ENCODE results near the gene HRG. TPM values are rescaled to one million over a fixed set of nuclear protein-coding genes. Genes with fewer than 3 reads are reported as not detected.

HRG gene
- total RNA-seq, 1 donor from 2014 or later, result not detected

DNA sequence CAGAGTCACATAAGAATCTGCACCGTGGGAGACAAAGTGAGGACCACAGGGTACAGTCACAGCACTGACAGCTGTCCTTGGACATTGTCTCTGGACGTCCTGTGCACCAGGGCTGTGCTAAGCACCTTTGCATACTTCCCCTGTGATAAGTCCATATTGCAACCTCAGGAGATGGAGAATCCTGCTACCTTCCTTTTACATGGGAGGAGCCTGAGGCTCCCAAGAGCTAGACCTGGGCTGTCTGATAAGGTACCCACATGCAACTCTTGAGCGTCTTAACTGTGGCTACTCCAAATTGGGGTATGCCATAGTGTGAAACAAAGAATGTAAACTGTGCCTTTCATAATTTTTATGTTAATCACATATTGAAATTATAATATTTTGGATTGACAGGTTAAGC lies 28.1 kb upstream of the HRG start:
- TF ChIP-seq CTCF (conservative IDR thresholded peaks at IDR 0.05; ENCODE audit: low read depth, low read length), result no peak
- no peak overlapping the region for H3K4me3 ChIP-seq (ENCODE audit: low read depth, low read length)
- DNase-seq (ENCODE audit: low read depth), result no peak

- no peak for TF ChIP-seq CTCF (conservative IDR thresholded peaks at IDR 0.05; ENCODE audit: low read depth, low read length)
- DNase-seq (ENCODE audit: low read depth), result no peak
- no peak overlapping the region for H3K4me3 ChIP-seq (ENCODE audit: low read depth, low read length)
Observed at GRCh38 chr3:186638259-186638658, 27.6 kb upstream of the HRG start.

DNA sequence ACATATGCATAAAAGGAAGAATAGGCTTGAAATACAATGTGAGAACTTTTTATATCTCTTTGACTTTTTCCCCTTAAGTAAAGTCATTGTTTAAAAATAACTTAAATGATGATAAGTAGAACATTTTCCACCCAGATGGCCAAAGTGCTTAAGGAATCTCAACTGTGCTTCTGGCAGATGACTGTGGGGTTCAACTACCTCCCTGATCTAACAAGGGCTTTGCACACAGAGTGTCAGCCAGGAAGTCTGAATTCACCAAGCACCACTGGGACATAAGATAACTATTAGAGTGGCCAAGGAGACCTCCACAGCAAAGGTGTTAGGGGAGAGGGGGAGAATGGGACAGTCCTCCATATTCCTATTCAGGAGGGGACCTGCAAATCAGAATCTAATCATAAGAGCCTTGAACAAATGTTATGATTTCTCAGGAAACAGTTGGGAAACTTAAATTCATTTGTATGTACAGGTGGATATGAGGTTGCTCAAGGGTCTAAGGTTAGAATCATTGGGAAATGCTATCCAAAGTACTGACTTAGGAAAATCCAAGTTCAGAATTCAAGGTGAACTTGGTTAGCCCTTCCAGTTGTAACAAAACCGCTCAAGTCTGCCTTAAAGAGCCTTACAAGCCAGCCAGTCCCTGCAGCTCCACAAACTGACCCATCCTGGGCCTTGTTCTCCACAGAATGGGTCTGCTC lies 25.9 kb upstream of the HRG start, which contains the start of gene FETUB:
FETUB (plus strand) TSS at position 622 of the 695 bp plus-strand sequence; CDS start at position 684, 62 bp downstream.
- DNase-seq (ENCODE audit: low read depth), result no peak
- no peak within 1 kb of the TSS for H3K4me3 ChIP-seq (ENCODE audit: low read depth, low read length)
- TF ChIP-seq CTCF (conservative IDR thresholded peaks at IDR 0.05; ENCODE audit: low read depth, low read length), result no peak

GRCh38 chr3:186640473-186640818 lies 25.4 kb upstream of the HRG start:
- DNase-seq (ENCODE audit: low read depth), result no peak
- no peak overlapping the region for H3K4me3 ChIP-seq (ENCODE audit: low read depth, low read length)
- no peak for TF ChIP-seq CTCF (conservative IDR thresholded peaks at IDR 0.05; ENCODE audit: low read depth, low read length)

- DNase-seq (ENCODE audit: low read depth), result no peak
- no peak overlapping the region for H3K4me3 ChIP-seq (ENCODE audit: low read depth, low read length)
- no peak for TF ChIP-seq CTCF (conservative IDR thresholded peaks at IDR 0.05; ENCODE audit: low read depth, low read length)
Observed at GRCh38 chr3:186640929-186641328, 24.9 kb upstream of the HRG start.

- no peak overlapping the region for H3K4me3 ChIP-seq (ENCODE audit: low read depth, low read length)
- DNase-seq (ENCODE audit: low read depth), result no peak
- TF ChIP-seq CTCF (conservative IDR thresholded peaks at IDR 0.05; ENCODE audit: low read depth, low read length), result no peak
Observed at GRCh38 chr3:186642014-186642413, 23.8 kb upstream of the HRG start.

DNA sequence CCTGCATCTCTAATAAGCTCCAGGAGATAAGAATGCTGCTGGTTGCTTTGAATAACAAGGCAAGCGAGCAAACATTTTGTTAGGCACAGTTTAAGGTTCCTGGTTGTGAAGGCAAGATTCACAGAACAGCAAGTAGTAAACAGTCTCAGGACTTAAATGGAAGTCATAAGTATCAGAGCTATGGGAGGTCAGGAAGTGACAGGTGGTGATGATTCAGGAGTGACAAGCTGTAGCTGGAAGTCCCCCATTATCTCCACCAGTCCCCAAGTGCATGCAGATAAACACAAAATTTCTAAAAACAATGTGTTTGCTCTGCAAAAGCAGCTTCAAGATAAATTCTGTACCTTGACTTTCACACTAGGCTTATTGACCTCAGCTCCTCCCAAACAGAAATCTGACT lies 22.3 kb upstream of the HRG start:
- no peak for TF ChIP-seq CTCF (conservative IDR thresholded peaks at IDR 0.05; ENCODE audit: low read depth, low read length)
- no peak for DNase-seq (ENCODE audit: low read depth)
- H3K4me3 ChIP-seq (ENCODE audit: low read depth, low read length), result no peak overlapping the region

Measured in epithelial cell of proximal tubule (primary cell).